Tibial nerve (tissue), 4 donors: Measurements from ENCODE around the gene GRIP2. TPM values are rescaled to one million over a fixed set of nuclear protein-coding genes. Genes with fewer than 3 reads are reported as not detected.

Experiments
- DNase-seq, 2 donors: peaks; one replicate each; pipeline ENCODE4 v3.0.0-alpha.2; 2019; ENCODE audit warnings: low spot score in 2 of 2
- H3K27ac ChIP-seq, 4 donors: fragments of 200-600 bp; sonication (generic) in 3 of 4; one replicate each; pipeline ENCODE4 v1.5.1; 2017 to 2019; ENCODE audit warnings: mild to moderate bottlenecking in 1 of 4
- H3K27me3 ChIP-seq, 2 donors: fragments of 200-600 bp; sonication (generic) in 1 of 2; one replicate each; pipeline versions ENCODE4 v1.5.1 to v1.6.0; 2017 to 2019
- H3K36me3 ChIP-seq, 3 donors: fragments of 200-600 bp; sonication (generic); one replicate each; pipeline ENCODE4 v1.5.1; 2018 to 2019
- H3K4me1 ChIP-seq, 4 donors: fragments of 200-600 bp; sonication (generic) in 3 of 4; one replicate each; pipeline ENCODE4 v1.5.1; 2017 to 2019
- H3K4me3 ChIP-seq, 4 donors: fragments of 200-600 bp; sonication (generic) in 3 of 4; one replicate each; pipeline ENCODE4 v1.5.1; 2017 to 2019; ENCODE audit warnings: mild to moderate bottlenecking in 1 of 4, moderate library complexity in 1 of 4
- H3K9me3 ChIP-seq, 4 donors: fragments of 200-600 bp; sonication (generic) in 3 of 4; one replicate each; pipeline ENCODE4 v1.5.1; 2017 to 2019
- EP300 ChIP-seq, 2 donors: sonication (generic); formaldehyde crosslinking; IDR thresholded peaks; one replicate each; pipeline ENCODE4 v1.6.1; 2017; ENCODE audit warnings: antibody characterized with exemption in 2 of 2, mild to moderate bottlenecking in 1 of 2
- POLR2A ChIP-seq, 2 donors: fragments of 450-650 bp; IDR thresholded peaks; one replicate each; pipeline ENCODE4 v1.6.1; 2017; ENCODE audit warnings: antibody characterized with exemption in 2 of 2, mild to moderate bottlenecking in 2 of 2, moderate library complexity in 2 of 2
- WGBS, 2 donors: methylation state at CpG; one replicate each; pipeline ENCODE4 v1.1.5; 2018; 5-methylcytosine and 5-hydroxymethylcytosine counted together
- total RNA-seq, 4 donors: library from RNA; depleted of rRNA; stranded (reverse); fragments of >200 nt; gene quantifications; one replicate each; pipeline ENCODE4 v1.1.0, GENCODE V29; 2016
- TF ChIP-seq, protein P1 (sequence below), 5 experiments: fragments of 200-600 bp in 3 of 5; fragments of 450-650 bp in 2 of 5; sonication (generic) in 3 of 5; IDR thresholded peaks; one replicate each; pipeline ENCODE4 v1.5.1; 2016 to 2019; ENCODE audit warnings: antibody characterized with exemption in 5 of 5, mild to moderate bottlenecking in 3 of 5, moderate library complexity in 2 of 5

GRIP2 gene
- total RNA-seq = 1 to 10 TPM in 2 of 4 donors, under 1 TPM in 2; 0.21 to 1.5 (median 0.99) TPM

GRCh38 chr3:14539742-14540491, at the start of gene GRIP2:
TSS of gene GRIP2 (minus strand) at chr3:14540342. CDS start at chr3:14540308, 34 bp downstream.
- no peak for DNase-seq
- Histone ChIP-seq H3K4me1 (peaks cover 0 to 6% (median 0%) of the 10 kb centered on the region in 4 donors), H3K27ac (peak within 1 kb of the TSS in 1 of 4 donors; percentile 55), H3K4me3 (peak within 1 kb of the TSS in 1 of 4 donors; percentile 24), H3K9me3 (no peaks in the 10 kb centered on the region), H3K36me3 (no peaks in the 10 kb centered on the region), H3K27me3 (no peaks in the 10 kb centered on the region)
- 35 to 46% methylated on average over 12 to 14 of the region's 14 CpGs for WGBS, 2 donors
- no peak for TF ChIP-seq EP300 (IDR thresholded peaks at IDR 0.05)
- no peak for TF ChIP-seq POLR2A (IDR thresholded peaks at IDR 0.05)
- TF ChIP-seq, protein P1, sequence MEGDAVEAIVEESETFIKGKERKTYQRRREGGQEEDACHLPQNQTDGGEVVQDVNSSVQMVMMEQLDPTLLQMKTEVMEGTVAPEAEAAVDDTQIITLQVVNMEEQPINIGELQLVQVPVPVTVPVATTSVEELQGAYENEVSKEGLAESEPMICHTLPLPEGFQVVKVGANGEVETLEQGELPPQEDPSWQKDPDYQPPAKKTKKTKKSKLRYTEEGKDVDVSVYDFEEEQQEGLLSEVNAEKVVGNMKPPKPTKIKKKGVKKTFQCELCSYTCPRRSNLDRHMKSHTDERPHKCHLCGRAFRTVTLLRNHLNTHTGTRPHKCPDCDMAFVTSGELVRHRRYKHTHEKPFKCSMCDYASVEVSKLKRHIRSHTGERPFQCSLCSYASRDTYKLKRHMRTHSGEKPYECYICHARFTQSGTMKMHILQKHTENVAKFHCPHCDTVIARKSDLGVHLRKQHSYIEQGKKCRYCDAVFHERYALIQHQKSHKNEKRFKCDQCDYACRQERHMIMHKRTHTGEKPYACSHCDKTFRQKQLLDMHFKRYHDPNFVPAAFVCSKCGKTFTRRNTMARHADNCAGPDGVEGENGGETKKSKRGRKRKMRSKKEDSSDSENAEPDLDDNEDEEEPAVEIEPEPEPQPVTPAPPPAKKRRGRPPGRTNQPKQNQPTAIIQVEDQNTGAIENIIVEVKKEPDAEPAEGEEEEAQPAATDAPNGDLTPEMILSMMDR (IDR thresholded peaks at IDR 0.05) = no peak

GRCh38 chr3:14588425-14589112, 48.4 kb upstream of the GRIP2 start:
- H3K27me3 ChIP-seq = peaks cover 0 to 15% of the 10 kb centered on the region in 2 donors
- no peak for DNase-seq
- no peaks in the 10 kb centered on the region for H3K9me3 ChIP-seq
- H3K27ac ChIP-seq = no peak overlapping the region
- no peak overlapping the region for H3K4me3 ChIP-seq
- TF ChIP-seq EP300 (IDR thresholded peaks at IDR 0.05) (no peak), POLR2A (IDR thresholded peaks at IDR 0.05) (no peak)
- TF ChIP-seq, protein P1 (IDR thresholded peaks at IDR 0.05) = no peak
- 61 to 64% methylated on average over 5 to 6 of the region's 6 CpGs for WGBS, 2 donors
- no peaks in the 10 kb centered on the region for H3K4me1 ChIP-seq
- no peaks in the 10 kb centered on the region for H3K36me3 ChIP-seq

- Histone ChIP-seq H3K4me3 (no peak overlapping the region), H3K36me3 (no peaks in the 10 kb centered on the region), H3K27me3 (peaks cover 0 to 15% of the 10 kb centered on the region in 2 donors), H3K4me1 (no peaks in the 10 kb centered on the region), H3K9me3 (no peaks in the 10 kb centered on the region), H3K27ac (no peak overlapping the region)
- TF ChIP-seq, protein P1 (IDR thresholded peaks at IDR 0.05) = no peak
- TF ChIP-seq EP300 (IDR thresholded peaks at IDR 0.05) = no peak
- no peak for TF ChIP-seq POLR2A (IDR thresholded peaks at IDR 0.05)
- DNase-seq = no peak
- 44 to 49% methylated on average over 4 of the region's 4 CpGs for WGBS, 2 donors
Measured at GRCh38 chr3:14587740-14588360, 47.7 kb upstream of the GRIP2 start.

DNA sequence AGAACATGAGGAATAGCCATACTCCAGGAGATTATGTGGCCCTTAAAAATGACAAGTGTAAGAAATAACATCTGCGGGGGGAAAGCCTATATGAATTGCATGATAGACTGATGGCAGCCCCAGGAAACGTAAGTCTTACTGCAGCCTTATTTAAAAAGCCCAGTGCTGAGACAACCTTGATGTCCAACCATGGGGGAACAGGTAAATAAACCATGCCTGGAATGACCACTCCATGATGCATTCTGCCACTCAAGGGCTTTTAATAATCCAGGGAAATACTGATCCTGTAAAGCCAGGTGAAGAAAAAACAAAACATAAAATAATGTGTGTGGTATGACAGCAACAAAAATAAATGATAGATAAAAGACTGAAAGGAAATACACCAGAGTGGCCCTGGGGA, 46.5 kb upstream of the GRIP2 start:
- no peaks in the 10 kb centered on the region for H3K4me1 ChIP-seq
- H3K36me3 ChIP-seq = no peaks in the 10 kb centered on the region
- no peak overlapping the region for H3K4me3 ChIP-seq
- 65 to 86% methylated on average over 2 of the region's 2 CpGs for WGBS, 2 donors
- no peak for DNase-seq
- TF ChIP-seq EP300 (IDR thresholded peaks at IDR 0.05) (no peak), POLR2A (IDR thresholded peaks at IDR 0.05) (no peak)
- TF ChIP-seq, protein P1 (IDR thresholded peaks at IDR 0.05) = no peak
- H3K27me3 ChIP-seq = peaks cover 0 to 9% of the 10 kb centered on the region in 2 donors
- H3K9me3 ChIP-seq = no peaks in the 10 kb centered on the region
- H3K27ac ChIP-seq = no peak overlapping the region
